ENCODE data around the gene MOSPD2.

DNA sequence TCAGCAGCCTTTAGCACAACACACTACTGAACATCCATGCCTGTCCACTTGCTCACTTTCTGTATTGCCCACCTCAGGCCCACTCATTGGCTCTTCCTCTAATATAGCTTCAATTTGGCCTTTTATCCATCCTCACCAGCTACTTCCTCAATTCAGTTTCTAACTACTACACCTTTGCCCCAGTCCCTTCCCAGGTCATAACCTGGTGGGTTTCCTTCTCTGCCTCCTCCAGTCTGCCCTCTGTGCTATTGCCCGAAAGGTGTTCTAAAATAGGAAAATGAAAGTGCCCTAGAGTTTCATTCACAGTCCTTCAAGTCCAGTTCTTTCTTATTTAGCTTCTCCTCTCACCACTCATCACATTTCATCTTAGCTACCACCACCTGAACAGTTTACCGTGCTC lies 23.1 kb downstream of the MOSPD2 start:
- TF ChIP-seq, protein P1, sequence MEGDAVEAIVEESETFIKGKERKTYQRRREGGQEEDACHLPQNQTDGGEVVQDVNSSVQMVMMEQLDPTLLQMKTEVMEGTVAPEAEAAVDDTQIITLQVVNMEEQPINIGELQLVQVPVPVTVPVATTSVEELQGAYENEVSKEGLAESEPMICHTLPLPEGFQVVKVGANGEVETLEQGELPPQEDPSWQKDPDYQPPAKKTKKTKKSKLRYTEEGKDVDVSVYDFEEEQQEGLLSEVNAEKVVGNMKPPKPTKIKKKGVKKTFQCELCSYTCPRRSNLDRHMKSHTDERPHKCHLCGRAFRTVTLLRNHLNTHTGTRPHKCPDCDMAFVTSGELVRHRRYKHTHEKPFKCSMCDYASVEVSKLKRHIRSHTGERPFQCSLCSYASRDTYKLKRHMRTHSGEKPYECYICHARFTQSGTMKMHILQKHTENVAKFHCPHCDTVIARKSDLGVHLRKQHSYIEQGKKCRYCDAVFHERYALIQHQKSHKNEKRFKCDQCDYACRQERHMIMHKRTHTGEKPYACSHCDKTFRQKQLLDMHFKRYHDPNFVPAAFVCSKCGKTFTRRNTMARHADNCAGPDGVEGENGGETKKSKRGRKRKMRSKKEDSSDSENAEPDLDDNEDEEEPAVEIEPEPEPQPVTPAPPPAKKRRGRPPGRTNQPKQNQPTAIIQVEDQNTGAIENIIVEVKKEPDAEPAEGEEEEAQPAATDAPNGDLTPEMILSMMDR (conservative IDR thresholded peaks at IDR 0.05 in 1 of 2, IDR thresholded peaks at IDR 0.05 in 1 of 2; ENCODE audit: extremely low read depth in 1 of 2, insufficient read depth in 1 of 2, low read depth in 1 of 2, low read length in 2 of 2): no peak
- TF ChIP-seq EZH2 (IDR thresholded peaks at IDR 0.05; ENCODE audit: borderline replicate concordance, low read length): no peak
